Suprapubic skin (tissue), 4 donors: ENCODE measurements around the gene ACTR1A.

Experiments used
- CTCF ChIP-seq, 2 donors: fragments of 200-600 bp in 1 of 2; fragments of 450-650 bp in 1 of 2; sonication (generic) in 1 of 2; IDR thresholded peaks; one replicate each; pipeline ENCODE4 v1.5.1; 2016 to 2019; ENCODE audit warnings: antibody characterized with exemption in 2 of 2, mild to moderate bottlenecking in 1 of 2, moderate library complexity in 1 of 2
- EP300 ChIP-seq: sonication (generic); formaldehyde crosslinking; IDR thresholded peaks from one replicate; pipeline ENCODE4 v1.6.1; 2017; ENCODE audit warnings: antibody characterized with exemption
- POLR2A ChIP-seq, 2 donors: fragments of 450-650 bp; IDR thresholded peaks; one replicate each; pipeline ENCODE4 v1.6.1; 2017; ENCODE audit warnings: antibody characterized with exemption in 2 of 2, mild to moderate bottlenecking in 2 of 2, moderate library complexity in 2 of 2
- POLR2AphosphoS5 ChIP-seq, 3 donors: sonication (generic); formaldehyde crosslinking; IDR thresholded peaks; one replicate each; pipeline ENCODE4 v1.6.1; 2017; ENCODE audit warnings: antibody characterized with exemption in 3 of 3

- TF ChIP-seq CTCF (IDR thresholded peaks at IDR 0.05) (no peak), EP300 (no peak), POLR2A (IDR thresholded peaks at IDR 0.05) (no peak), POLR2AphosphoS5 (IDR thresholded peaks at IDR 0.05) (no peak)
These were observed 34.5 kb downstream of the ACTR1A start for GRCh38 chr10:102467971-102468438.
